HEK293 (cell line): Measurements from ENCODE around the gene XKRX.

Experiments used
- CTCF ChIP-seq: fragments of 450-650 bp; formaldehyde crosslinking; IDR thresholded peaks from 2 replicates; pipeline ENCODE4 v1.5.1; 2016; ENCODE audit warnings: missing biosample characterization, missing genetic modification characterization
- PRDM10 ChIP-seq: fragments of 450-650 bp; formaldehyde crosslinking; IDR thresholded peaks from 2 replicates; pipeline ENCODE4 v1.5.1; 2016; ENCODE audit warnings: missing biosample characterization, missing genetic modification characterization
- SCRT1 ChIP-seq: fragments of 450-650 bp; formaldehyde crosslinking; IDR thresholded peaks from 2 replicates; pipeline ENCODE4 v1.5.1; 2016; ENCODE audit warnings: missing biosample characterization, missing genetic modification characterization, borderline replicate concordance
- ZFHX2 ChIP-seq: fragments of 450-650 bp; formaldehyde crosslinking; conservative IDR thresholded peaks from 2 replicates; pipeline ENCODE4 v1.5.1; 2016; ENCODE audit warnings: missing biosample characterization, missing genetic modification characterization
- ZNF174 ChIP-seq: fragments of 450-650 bp; formaldehyde crosslinking; IDR thresholded peaks from 2 replicates; pipeline ENCODE4 v1.5.0; 2017; ENCODE audit warnings: missing biosample characterization, mild to moderate bottlenecking, missing genetic modification characterization
- ZNF24 ChIP-seq: fragments of 450-650 bp; formaldehyde crosslinking; IDR thresholded peaks from 2 replicates; pipeline ENCODE4 v1.5.1; 2016; ENCODE audit warnings: missing biosample characterization, missing genetic modification characterization
- ZNF792 ChIP-seq: fragments of 450-650 bp; formaldehyde crosslinking; IDR thresholded peaks from 2 replicates; pipeline ENCODE4 v1.5.1; 2016; ENCODE audit warnings: missing biosample characterization, missing genetic modification characterization

GRCh38 chrX:100874325-100874724 lies 54.4 kb downstream of the XKRX start, which contains the start of gene NOX1:
- no peak for TF ChIP-seq ZNF24 (tag by site-specific recombination)
- TF ChIP-seq PRDM10 = no peak
- TF ChIP-seq ZNF792 (tag by site-specific recombination) = no peak
- no peak for TF ChIP-seq CTCF (tag by site-specific recombination)
- TF ChIP-seq SCRT1 (tag by site-specific recombination) = no peak
- no peak for TF ChIP-seq ZFHX2 (tag by site-specific recombination)
- no peak for TF ChIP-seq ZNF174
